Gastroesophageal sphincter (tissue), 3 donors: ENCODE results near the gene POLR3K.

Experiments used
- EP300 ChIP-seq: sonication (generic); formaldehyde crosslinking; IDR thresholded peaks from one replicate; pipeline ENCODE4 v1.6.1; 2017; ENCODE audit warnings: antibody characterized with exemption, mild to moderate bottlenecking
- POLR2A ChIP-seq, 2 donors: fragments of 450-650 bp; IDR thresholded peaks; one replicate each; pipeline ENCODE4 v1.6.1; 2017; ENCODE audit warnings: antibody characterized with exemption in 2 of 2, mild to moderate bottlenecking in 2 of 2, moderate library complexity in 1 of 2
- POLR2AphosphoS5 ChIP-seq: sonication (generic); formaldehyde crosslinking; IDR thresholded peaks from one replicate; pipeline ENCODE4 v1.6.1; 2017; ENCODE audit warnings: antibody characterized with exemption
- TF ChIP-seq, protein P1 (sequence below), 4 experiments: fragments of 200-600 bp in 2 of 4; fragments of 450-650 bp in 2 of 4; sonication (generic) in 1 of 4; IDR thresholded peaks; one replicate each; pipeline ENCODE4 v1.5.1; 2017 to 2019; ENCODE audit warnings: antibody characterized with exemption in 4 of 4, mild to moderate bottlenecking in 2 of 4, moderate library complexity in 2 of 4

DNA sequence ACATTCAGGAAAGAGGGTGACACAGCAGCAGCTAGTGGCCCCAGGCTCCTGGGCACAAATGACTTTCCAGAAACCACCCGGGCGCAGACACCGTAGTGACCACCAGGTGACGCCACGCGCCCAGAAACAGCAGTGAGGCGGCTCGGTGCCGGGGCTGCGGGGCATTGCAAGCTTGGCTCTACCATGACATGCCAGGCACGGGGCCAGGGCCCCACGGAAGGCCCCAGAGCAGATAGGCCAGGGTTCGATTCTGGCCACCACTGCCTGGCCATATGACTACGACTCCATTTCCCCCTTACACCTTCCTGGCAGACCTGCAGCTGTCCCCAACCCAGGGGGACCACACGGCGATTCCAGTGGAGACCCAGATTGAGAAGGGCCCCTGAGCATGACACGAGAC, 12.3 kb upstream of the POLR3K start:
- TF ChIP-seq, protein P1, sequence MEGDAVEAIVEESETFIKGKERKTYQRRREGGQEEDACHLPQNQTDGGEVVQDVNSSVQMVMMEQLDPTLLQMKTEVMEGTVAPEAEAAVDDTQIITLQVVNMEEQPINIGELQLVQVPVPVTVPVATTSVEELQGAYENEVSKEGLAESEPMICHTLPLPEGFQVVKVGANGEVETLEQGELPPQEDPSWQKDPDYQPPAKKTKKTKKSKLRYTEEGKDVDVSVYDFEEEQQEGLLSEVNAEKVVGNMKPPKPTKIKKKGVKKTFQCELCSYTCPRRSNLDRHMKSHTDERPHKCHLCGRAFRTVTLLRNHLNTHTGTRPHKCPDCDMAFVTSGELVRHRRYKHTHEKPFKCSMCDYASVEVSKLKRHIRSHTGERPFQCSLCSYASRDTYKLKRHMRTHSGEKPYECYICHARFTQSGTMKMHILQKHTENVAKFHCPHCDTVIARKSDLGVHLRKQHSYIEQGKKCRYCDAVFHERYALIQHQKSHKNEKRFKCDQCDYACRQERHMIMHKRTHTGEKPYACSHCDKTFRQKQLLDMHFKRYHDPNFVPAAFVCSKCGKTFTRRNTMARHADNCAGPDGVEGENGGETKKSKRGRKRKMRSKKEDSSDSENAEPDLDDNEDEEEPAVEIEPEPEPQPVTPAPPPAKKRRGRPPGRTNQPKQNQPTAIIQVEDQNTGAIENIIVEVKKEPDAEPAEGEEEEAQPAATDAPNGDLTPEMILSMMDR (IDR thresholded peaks at IDR 0.05) = peak in 3 of 4 experiments; percentile 96 to 99 (median 98)
- TF ChIP-seq POLR2A (IDR thresholded peaks at IDR 0.05) (no peak), EP300 (no peak), POLR2AphosphoS5 (peak; percentile 36)
